ENCODE measurements around the gene DUSP2.

DUSP2 gene

GRCh38 chr2:96103761-96104486 is 41.3 kb downstream of the DUSP2 start:
- DNase-seq (ENCODE audit: low read depth in 3 of 3, low spot score in 1 of 3): no peak

GRCh38 chr2:96103187-96103601 is 42.0 kb downstream of the DUSP2 start:
- DNase-seq (ENCODE audit: low read depth in 3 of 3, low spot score in 1 of 3): no peak

GRCh38 chr2:96102596-96103186 is 42.5 kb downstream of the DUSP2 start:
- no peak for DNase-seq (ENCODE audit: low read depth in 3 of 3, low spot score in 1 of 3)

- DNase-seq (ENCODE audit: low read depth in 3 of 3, low spot score in 1 of 3): no peak
These were observed 44.3 kb downstream of the DUSP2 start for GRCh38 chr2:96100893-96101304.

GRCh38 chr2:96099861-96100798 is 45.1 kb downstream of the DUSP2 start:
- no peak for DNase-seq (ENCODE audit: low read depth in 3 of 3, low spot score in 1 of 3)

- DNase-seq (ENCODE audit: low read depth in 3 of 3, low spot score in 1 of 3): no peak
These were observed 46.2 kb downstream of the DUSP2 start for GRCh38 chr2:96098900-96099590.

GRCh38 chr2:96097951-96098823 is 47.1 kb downstream of the DUSP2 start:
- DNase-seq (ENCODE audit: low read depth in 3 of 3, low spot score in 1 of 3): no peak

GRCh38 chr2:96097441-96097840 is 47.8 kb downstream of the DUSP2 start:
- no peak for DNase-seq (ENCODE audit: low read depth in 3 of 3, low spot score in 1 of 3)

- no peak for DNase-seq (ENCODE audit: low read depth in 3 of 3, low spot score in 1 of 3)
These were observed 50.1 kb downstream of the DUSP2 start for GRCh38 chr2:96095116-96095636.

GRCh38 chr2:96093528-96093927 is 51.7 kb downstream of the DUSP2 start:
- no peak for DNase-seq (ENCODE audit: low read depth in 3 of 3, low spot score in 1 of 3)
